Keratinocyte (primary cell): ENCODE results near the gene SPX. TPM values are rescaled to one million over a fixed set of nuclear protein-coding genes. Genes with fewer than 3 reads are reported as not detected.

Source experiments
- DNase-seq: peaks from one replicate; pipeline ENCODE4 v3.0.0-alpha.2; 2011; ENCODE audit warnings: low read depth, missing footprints, low spot score
- FAIRE-seq: peaks from 2 replicates; lab custom pipeline; 2011; peaks lifted over from hg19 to GRCh38; lab: Jason Lieb, UNC
- H2AFZ ChIP-seq: 2 replicates; pipeline ENCODE4 v1.6.0; 2012; ENCODE audit warnings: low read length, control low read depth, inconsistent platforms; ENCODE audit not compliant: control insufficient read depth
- H3K27ac ChIP-seq: 2 replicates; pipeline ENCODE4 v1.5.1; 2011; ENCODE audit warnings: low read length; ENCODE audit not compliant: control insufficient read depth, insufficient read depth
- H3K27me3 ChIP-seq: 3 replicates; pipeline ENCODE4 v1.6.0; 2011; ENCODE audit warnings: low read length; ENCODE audit not compliant: control insufficient read depth, insufficient read depth; ENCODE audit errors: extremely low read depth
- H3K36me3 ChIP-seq, 2 experiments: 2 replicates in 1 of 2; 3 replicates in 1 of 2; pipeline ENCODE4 v1.5.1; 2011; ENCODE audit warnings: low read length in 2 of 2, mild to moderate bottlenecking in 1 of 2; ENCODE audit not compliant: control insufficient read depth in 2 of 2, insufficient read depth in 2 of 2; ENCODE audit errors: extremely low read depth in 1 of 2
- H3K4me1 ChIP-seq: 3 replicates; pipeline ENCODE4 v1.5.1; 2011; ENCODE audit warnings: low read length; ENCODE audit not compliant: control insufficient read depth, insufficient read depth; ENCODE audit errors: extremely low read depth
- H3K4me2 ChIP-seq: 3 replicates; pipeline ENCODE4 v1.6.0; 2011; ENCODE audit warnings: low read depth, low read length; ENCODE audit not compliant: control insufficient read depth, insufficient read depth; ENCODE audit errors: extremely low read depth
- H3K4me3 ChIP-seq, 3 experiments: fragments of 200-600 bp in 1 of 3; sonication (generic) in 1 of 3; 2 replicates in 2 of 3; 3 replicates in 1 of 3; pipeline ENCODE4 v1.5.1; 2011 to 2016; ENCODE audit warnings: low read length in 3 of 3, mild to moderate bottlenecking in 3 of 3, control low read depth in 2 of 3, inconsistent platforms in 1 of 3, low read depth in 1 of 3, mixed read lengths in 1 of 3, mixed run types in 1 of 3, moderate library complexity in 1 of 3; ENCODE audit not compliant: control insufficient read depth in 2 of 3, insufficient read depth in 2 of 3; ENCODE audit errors: extremely low read depth in 1 of 3
- H3K79me2 ChIP-seq: 2 replicates; pipeline ENCODE4 v1.6.0; 2012; ENCODE audit warnings: low read length; ENCODE audit not compliant: control insufficient read depth, insufficient read depth
- H3K9ac ChIP-seq: 3 replicates; pipeline ENCODE4 v1.6.0; 2011; ENCODE audit warnings: low read length; ENCODE audit not compliant: control insufficient read depth, insufficient read depth; ENCODE audit errors: extremely low read depth
- H3K9me1 ChIP-seq: 3 replicates; pipeline ENCODE4 v1.6.0; 2011; ENCODE audit warnings: low read length; ENCODE audit not compliant: control insufficient read depth, insufficient read depth; ENCODE audit errors: extremely low read depth
- H3K9me3 ChIP-seq: 2 replicates; pipeline ENCODE4 v1.5.1; 2012; ENCODE audit warnings: low read depth, low read length; ENCODE audit not compliant: control insufficient read depth
- H4K20me1 ChIP-seq: 3 replicates; pipeline ENCODE4 v1.6.0; 2011; ENCODE audit warnings: low read length; ENCODE audit not compliant: control insufficient read depth, insufficient read depth; ENCODE audit errors: extremely low read depth
- EZH2 ChIP-seq: IDR thresholded peaks from one replicate; pipeline ENCODE4 v1.6.1; 2012; ENCODE audit warnings: inconsistent platforms, mild to moderate bottlenecking, low read length, moderate library complexity
- dilution Hi-C: fragments of 300-500 bp; cut with MboI; formaldehyde crosslinking; loops from one replicate; pipeline ENCODE4 v1.7.0; 2020; ENCODE audit warnings: low sequenced_read_pairs; ENCODE audit not compliant: extremely low pct_ligation_motif_present
- polyA plus RNA-seq, 5 experiments: library from polyadenylated mRNA; depleted of rRNA in 3 of 5; stranded (reverse) in 3 of 5; stranded (forward) in 1 of 5; unstranded in 1 of 5; fragments of >200 nt; gene quantifications; 1 replicate in 1 of 5; 2 replicates in 3 of 5; 3 replicates in 1 of 5; pipeline versions ENCODE4 v1.2.1 to v1.2.3, GENCODE V29; 2011 to 2012; ENCODE audit warnings: missing spikeins in 2 of 5, low read depth in 1 of 5, low replicate concordance in 1 of 5
- TF ChIP-seq, protein P1 (sequence below), 3 experiments: IDR thresholded peaks in 1 of 3; conservative IDR thresholded peaks in 1 of 3; optimal IDR thresholded peaks in 1 of 3; 2 replicates in 2 of 3; 3 replicates in 1 of 3; pipeline versions ENCODE3 to v1.5.1; 2011; ENCODE audit warnings: low read length in 3 of 3, mild to moderate bottlenecking in 3 of 3, moderate library complexity in 2 of 3, control low read depth in 1 of 3, inconsistent platforms in 1 of 3; ENCODE audit not compliant: insufficient read depth in 2 of 3; ENCODE audit errors: extremely low read depth in 1 of 3

The SPX gene
- polyA plus RNA-seq, 1 donor (not counting 4 experiments of a cell fraction or from before 2014, with no cell fraction given) = 0.12 TPM

DNA sequence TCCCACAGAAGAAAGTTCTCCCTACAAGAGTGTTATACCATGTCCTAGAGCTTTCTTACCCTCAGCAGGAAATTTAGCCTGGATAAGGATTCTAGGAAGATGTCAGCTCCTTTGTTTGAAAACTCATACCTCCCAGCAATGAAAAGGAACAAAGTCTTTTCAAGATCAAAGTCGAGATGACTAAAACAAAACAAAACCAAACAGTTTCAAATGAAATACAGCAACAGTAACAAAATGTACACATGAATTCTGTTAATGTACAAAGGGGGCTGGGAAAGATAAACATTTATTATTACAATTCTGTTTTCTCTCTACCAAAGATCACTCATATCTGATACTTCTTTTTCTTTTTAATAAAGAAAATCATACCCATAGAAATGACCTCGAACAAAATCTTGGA, 36.8 kb downstream of the SPX start:
- TF ChIP-seq EZH2 = no peak
- TF ChIP-seq, protein P1, sequence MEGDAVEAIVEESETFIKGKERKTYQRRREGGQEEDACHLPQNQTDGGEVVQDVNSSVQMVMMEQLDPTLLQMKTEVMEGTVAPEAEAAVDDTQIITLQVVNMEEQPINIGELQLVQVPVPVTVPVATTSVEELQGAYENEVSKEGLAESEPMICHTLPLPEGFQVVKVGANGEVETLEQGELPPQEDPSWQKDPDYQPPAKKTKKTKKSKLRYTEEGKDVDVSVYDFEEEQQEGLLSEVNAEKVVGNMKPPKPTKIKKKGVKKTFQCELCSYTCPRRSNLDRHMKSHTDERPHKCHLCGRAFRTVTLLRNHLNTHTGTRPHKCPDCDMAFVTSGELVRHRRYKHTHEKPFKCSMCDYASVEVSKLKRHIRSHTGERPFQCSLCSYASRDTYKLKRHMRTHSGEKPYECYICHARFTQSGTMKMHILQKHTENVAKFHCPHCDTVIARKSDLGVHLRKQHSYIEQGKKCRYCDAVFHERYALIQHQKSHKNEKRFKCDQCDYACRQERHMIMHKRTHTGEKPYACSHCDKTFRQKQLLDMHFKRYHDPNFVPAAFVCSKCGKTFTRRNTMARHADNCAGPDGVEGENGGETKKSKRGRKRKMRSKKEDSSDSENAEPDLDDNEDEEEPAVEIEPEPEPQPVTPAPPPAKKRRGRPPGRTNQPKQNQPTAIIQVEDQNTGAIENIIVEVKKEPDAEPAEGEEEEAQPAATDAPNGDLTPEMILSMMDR (optimal IDR thresholded peaks at IDR 0.05 in 1 of 3, IDR thresholded peaks at IDR 0.05 in 1 of 3, conservative IDR thresholded peaks at IDR 0.05 in 1 of 3; ENCODE audit: extremely low read depth in 1 of 3, insufficient read depth in 2 of 3, low read length in 3 of 3) = no peak
- Histone ChIP-seq H3K9me3 (no peaks in the 10 kb centered on the region), H3K9ac (no peak overlapping the region), H3K79me2 (no peaks in the 10 kb centered on the region), H3K27me3 (no peaks in the 10 kb centered on the region), H2AFZ (no peak overlapping the region), H3K4me2 (no peak overlapping the region), H3K9me1 (no peaks in the 10 kb centered on the region), H4K20me1 (no peaks in the 10 kb centered on the region), H3K4me3 (no peak overlapping the region), H3K36me3 (no peaks in the 10 kb centered on the region), H3K27ac (no peak overlapping the region), H3K4me1 (no peaks in the 10 kb centered on the region)
- dilution Hi-C loops = no loop called here
- no peak for DNase-seq
- FAIRE-seq = no peak

DNA sequence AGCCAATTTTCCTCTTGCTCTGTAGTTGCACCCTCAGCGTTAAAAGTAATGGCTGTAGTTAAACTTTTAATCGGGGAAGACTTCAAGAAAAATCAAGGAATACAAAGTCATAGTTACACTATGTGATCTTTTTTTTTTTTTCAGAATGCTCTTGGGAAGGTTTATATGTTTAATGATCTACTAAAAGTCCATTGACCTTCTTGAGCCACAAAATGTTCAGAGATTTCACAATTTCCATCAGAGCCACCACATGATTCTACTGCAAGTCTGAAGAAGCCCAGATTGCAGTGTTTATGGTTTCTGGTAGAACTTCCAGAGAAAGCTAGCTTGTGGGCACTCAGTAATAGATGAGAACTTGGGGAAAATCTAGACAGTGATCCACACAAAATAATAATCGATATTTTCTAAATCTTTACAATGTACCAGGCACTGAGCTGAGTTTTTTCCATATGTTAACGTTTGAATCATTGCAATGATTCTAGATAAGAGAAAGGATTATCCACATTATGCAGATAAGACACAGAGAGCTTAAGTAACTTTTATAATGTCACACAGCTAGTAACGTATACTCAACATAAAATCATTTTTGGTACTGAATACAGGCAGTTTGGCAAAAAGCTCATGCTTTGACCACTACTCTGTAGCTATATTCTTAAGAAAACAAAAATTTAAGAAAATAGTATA, 40.3 kb downstream of the SPX start:
- no peaks in the 10 kb centered on the region for H3K9me3 ChIP-seq
- H3K27me3 ChIP-seq = no peaks in the 10 kb centered on the region
- no peak overlapping the region for H3K27ac ChIP-seq
- no peak overlapping the region for H3K4me3 ChIP-seq
- no peaks in the 10 kb centered on the region for H3K9me1 ChIP-seq
- no peak overlapping the region for H3K4me2 ChIP-seq
- H2AFZ ChIP-seq = no peak overlapping the region
- H3K4me1 ChIP-seq = no peaks in the 10 kb centered on the region
- no peaks in the 10 kb centered on the region for H3K79me2 ChIP-seq
- FAIRE-seq = no peak
- no peaks in the 10 kb centered on the region for H4K20me1 ChIP-seq
- dilution Hi-C loops = no loop called here
- no peak for DNase-seq
- H3K9ac ChIP-seq = no peak overlapping the region
- H3K36me3 ChIP-seq = no peaks in the 10 kb centered on the region
- TF ChIP-seq, protein P1 (optimal IDR thresholded peaks at IDR 0.05 in 1 of 3, IDR thresholded peaks at IDR 0.05 in 1 of 3, conservative IDR thresholded peaks at IDR 0.05 in 1 of 3; ENCODE audit: extremely low read depth in 1 of 3, insufficient read depth in 2 of 3, low read length in 3 of 3) = no peak
- TF ChIP-seq EZH2 = no peak
